Stromal cell of bone marrow (primary cell): ENCODE data around the gene COL19A1.

Experiments
- DNase-seq: peaks from one replicate; pipeline ENCODE4 v3.0.0-alpha.2; 2012; ENCODE audit warnings: low read depth

Gene COL19A1

DNA sequence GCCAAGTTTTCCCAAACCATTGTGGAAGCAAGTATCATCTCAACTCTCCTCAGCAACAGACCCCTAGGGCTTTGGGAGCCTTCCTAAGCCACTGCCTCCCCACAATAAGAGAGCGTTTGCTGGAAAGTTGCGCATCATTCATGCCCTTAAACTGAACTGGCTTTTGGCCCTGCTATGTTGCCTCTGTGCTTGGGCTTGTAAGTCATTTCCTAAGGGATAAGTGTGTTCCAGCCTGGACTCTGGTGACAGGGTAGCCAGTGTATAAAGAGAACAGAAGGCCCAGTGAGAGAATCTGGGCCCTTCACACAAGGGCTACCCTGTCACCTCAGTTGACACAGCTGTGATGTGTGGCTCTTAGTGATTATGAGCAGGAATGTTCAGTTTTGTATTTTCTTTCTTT lies 358.7 kb downstream of the COL19A1 start:
- DNase-seq = no peak

DNA sequence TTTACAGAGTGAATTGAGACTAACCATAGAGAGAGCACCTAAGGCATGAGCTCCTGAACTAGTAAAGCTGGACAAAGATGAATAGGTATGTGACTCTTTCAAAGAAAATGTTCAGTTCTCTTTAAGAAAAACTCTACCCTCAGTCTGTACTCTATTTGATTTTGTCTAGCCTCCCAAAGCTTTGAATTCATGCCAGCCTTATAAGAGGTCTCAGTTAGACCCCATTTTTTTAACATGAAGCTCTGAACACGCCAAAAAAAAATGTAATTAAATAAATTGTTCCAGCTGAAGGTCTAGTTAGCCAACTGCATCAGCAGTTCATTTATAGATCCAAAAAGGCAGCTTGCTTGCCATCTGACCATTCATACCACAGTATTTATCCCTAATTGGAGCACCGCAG lies 365.0 kb downstream of the COL19A1 start:
- no peak for DNase-seq

DNA sequence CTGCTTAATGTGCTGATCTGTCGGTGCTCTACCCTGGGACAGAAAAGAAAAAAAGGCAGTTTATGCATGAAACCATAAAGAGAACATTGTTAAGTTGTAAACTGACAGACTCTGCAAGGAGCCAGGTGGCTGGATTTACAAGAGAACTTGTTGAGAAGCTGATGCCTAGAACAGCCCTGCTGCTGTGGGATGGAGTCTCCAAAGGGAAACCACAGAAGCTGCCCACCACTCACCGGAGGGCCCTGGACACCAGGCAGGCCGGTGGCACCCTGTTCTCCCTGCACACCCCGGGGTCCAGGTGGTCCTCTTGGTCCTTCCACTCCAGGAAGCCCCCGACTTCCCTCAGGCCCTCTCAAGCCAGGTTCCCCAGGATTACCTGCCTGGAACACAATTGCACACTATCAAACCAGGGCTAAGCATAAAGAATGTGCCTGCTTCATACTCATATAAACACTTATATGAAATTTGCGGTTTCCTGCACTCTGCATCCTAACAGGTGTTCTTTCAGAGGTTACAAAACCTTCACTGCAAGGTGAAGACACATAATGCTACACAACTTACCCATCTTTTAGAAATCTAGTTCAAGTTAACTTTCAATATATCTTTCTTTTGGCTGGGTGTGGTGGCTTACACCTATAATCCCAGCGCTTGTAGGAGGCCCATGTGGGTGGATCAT lies 368.3 kb downstream of the COL19A1 start:
- DNase-seq = no peak

DNA sequence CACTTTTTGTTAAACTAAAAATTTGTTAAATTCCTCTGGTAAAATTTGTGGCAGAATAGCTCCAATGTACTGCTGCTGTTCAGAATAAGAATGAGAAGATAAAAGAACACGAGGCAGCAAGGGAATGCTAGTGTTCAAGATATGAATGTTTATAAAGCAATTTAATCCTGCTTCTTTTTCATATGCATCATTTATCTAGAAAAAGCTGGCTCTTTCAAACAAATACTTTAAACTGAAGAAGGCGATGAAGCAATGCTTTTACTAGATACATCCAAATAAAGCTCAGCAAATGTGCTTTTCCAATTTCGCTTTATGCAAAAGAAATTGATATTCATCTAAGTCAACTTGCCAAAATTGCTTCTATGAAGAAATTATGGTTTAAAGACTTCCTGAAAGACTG lies 370.0 kb downstream of the COL19A1 start:
- DNase-seq = no peak

DNA sequence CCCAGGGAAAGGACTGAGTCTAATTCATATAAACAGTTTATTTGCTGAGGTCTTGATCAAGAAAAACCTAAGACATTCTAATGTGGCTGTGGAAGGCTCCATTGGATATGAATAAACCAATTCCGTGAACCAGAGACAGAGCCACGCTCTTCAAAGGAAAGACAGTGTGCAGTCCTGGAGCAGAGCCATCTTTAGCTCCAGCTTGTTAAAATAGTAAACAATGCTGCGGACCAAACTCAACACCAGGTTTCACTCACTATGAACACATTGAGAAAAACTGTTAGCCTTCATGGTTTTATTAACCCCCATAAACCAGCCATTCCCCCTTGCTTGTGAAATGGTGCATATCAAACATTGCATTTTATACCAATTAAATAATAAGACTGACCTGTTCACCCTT lies 374.7 kb downstream of the COL19A1 start:
- DNase-seq = no peak

- DNase-seq = no peak
Measured at GRCh38 chr6:70241991-70242420, 375.6 kb downstream of the COL19A1 start.

DNA sequence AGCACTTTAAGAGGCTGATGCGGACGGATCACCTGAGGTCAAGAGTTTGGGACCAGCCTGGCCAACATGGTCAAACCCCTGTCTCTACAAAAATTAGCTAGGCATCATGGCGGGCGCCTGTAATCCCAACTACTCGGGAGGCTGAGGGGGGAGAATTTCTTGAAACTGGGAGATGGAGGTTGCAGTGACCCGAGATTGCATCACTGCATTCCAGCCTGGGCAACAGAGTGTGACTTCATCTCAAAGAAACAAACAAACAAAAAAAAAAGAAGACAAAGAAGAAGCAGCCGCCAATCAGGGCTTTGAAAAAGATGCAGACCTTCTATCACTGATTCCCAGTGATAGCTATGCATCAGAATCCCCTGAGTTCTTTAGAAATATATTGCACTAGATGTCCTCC lies 379.8 kb downstream of the COL19A1 start:
- DNase-seq = no peak

- DNase-seq = no peak
Measured at GRCh38 chr6:70252604-70253003, 386.2 kb downstream of the COL19A1 start.

- DNase-seq = no peak
Measured at GRCh38 chr6:70253923-70254322, 387.6 kb downstream of the COL19A1 start.

DNA sequence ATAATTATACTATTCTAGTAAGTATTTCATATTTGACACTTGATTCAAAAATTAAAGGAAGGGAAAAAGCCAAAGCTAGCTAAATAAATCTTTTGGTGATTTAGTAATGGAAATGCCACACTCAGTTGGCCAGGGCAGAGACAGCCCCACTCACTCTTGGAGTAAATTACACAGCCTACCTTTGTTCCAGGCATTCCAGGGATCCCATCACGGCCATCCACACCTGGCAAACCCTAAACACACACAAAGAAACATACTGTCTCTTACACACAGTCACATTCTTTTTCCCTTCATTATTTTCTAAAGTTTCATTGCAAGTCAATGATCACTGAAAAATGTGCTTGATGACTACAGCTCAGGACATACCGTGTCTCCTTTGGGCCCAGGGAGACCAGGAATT lies 388.4 kb downstream of the COL19A1 start:
- no peak for DNase-seq

DNA sequence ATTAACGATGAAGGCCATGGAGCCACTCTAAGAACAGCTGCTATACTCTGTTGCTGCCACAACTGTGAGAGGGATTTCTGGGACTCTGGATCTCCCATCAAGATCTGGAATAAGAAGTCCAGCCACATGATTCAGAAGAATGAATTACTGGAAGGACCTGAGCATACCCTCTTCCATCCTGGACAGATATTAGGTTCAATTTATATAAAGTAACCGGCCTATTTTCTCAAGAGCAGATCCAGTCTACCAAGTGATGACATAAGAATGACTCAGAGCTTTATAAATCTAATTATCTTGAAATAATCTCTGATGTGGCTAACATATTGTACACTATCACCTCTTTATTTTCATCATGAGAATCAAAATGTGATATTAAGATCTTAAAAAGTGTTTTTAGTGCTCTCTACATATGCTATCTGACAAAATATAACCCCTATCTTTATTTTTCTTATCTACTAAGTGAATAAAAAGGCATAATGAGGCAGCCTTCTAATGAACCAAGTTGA lies 391.5 kb downstream of the COL19A1 start:
- DNase-seq = no peak

DNA sequence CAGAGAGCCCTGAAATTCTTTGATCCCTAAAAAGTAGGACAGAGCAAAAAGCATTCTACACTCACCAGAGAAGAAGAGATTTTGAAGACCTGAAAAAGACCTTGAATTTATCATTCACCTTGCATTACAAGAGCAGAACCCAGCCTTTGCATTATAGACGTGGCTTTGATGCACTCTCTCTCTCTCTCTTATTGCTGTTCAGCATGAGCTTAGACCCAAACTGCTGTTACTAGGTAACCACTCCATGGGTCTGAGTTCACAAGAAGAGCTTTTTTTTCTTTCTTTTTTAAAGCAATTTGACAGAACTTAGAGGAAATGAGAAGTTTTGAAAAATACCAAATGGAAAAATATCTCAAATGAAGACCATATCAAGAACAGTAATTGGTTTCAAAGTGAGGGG lies 392.1 kb downstream of the COL19A1 start:
- no peak for DNase-seq
